Smooth muscle cell (in vitro differentiated cells): ENCODE data around the gene OR2T27. TPM values are rescaled to one million over a fixed set of nuclear protein-coding genes. Genes with fewer than 3 reads are reported as not detected.
"Not testable (repeated sequence)": the region's sequence is repeated elsewhere in the genome, so short reads cannot be mapped to it uniquely, and the experiment has no call there.

ENCODE experiments used
- DNase-seq: peaks from one replicate; lab custom pipeline; 2025; ENCODE audit not compliant: unreplicated experiment; lab: John Stamatoyannopoulos, UW
- H2AFZ ChIP-seq: fragments of 200-600 bp; sonication (generic); 2 replicates; pipeline ENCODE4 v1.6.0; 2016; ENCODE audit warnings: antibody characterized with exemption, low read depth, mild to moderate bottlenecking
- H3F3A ChIP-seq: fragments of 200-600 bp; sonication (generic); 2 replicates; pipeline ENCODE4 v1.6.0; 2017; ENCODE audit warnings: antibody characterized with exemption, low read depth
- H3K27ac ChIP-seq: fragments of 200-600 bp; sonication (generic); 2 replicates; pipeline ENCODE4 v1.5.1; 2016; ENCODE audit warnings: low read depth, mild to moderate bottlenecking
- H3K27me3 ChIP-seq: fragments of 200-600 bp; sonication (generic); 2 replicates; pipeline ENCODE4 v1.6.1; 2016; ENCODE audit warnings: low read depth, mild to moderate bottlenecking
- H3K36me3 ChIP-seq: fragments of 200-600 bp; sonication (generic); 2 replicates; pipeline ENCODE4 v1.5.1; 2016; ENCODE audit warnings: low read depth
- H3K4me1 ChIP-seq: fragments of 200-600 bp; sonication (generic); 2 replicates; pipeline ENCODE4 v1.5.1; 2016; ENCODE audit warnings: low read depth
- H3K4me2 ChIP-seq: fragments of 200-600 bp; sonication (generic); 2 replicates; pipeline ENCODE4 v1.6.0; 2016; ENCODE audit warnings: mild to moderate bottlenecking
- H3K4me3 ChIP-seq: fragments of 200-600 bp; sonication (generic); 2 replicates; pipeline ENCODE4 v1.5.1; 2016; ENCODE audit warnings: mild to moderate bottlenecking
- H3K79me2 ChIP-seq: fragments of 200-600 bp; sonication (generic); 2 replicates; pipeline ENCODE4 v1.6.0; 2016; ENCODE audit warnings: low read depth, mild to moderate bottlenecking
- H3K9ac ChIP-seq: fragments of 200-600 bp; sonication (generic); 2 replicates; pipeline ENCODE4 v1.6.0; 2016; ENCODE audit warnings: low read depth
- H3K9me3 ChIP-seq: fragments of 200-600 bp; sonication (generic); replicated peaks from 2 replicates; pipeline ENCODE4 v1.5.1; 2016; ENCODE audit warnings: low read depth
- H4K20me1 ChIP-seq: fragments of 200-600 bp; sonication (generic); 2 replicates; pipeline ENCODE4 v1.6.0; 2016; ENCODE audit warnings: low read depth
- WGBS: methylation state at CpG from one replicate; pipeline ENCODE4 v1.1.7; 2016; ENCODE audit warnings: low lambda C conversion rate; 5-methylcytosine and 5-hydroxymethylcytosine counted together
- polyA plus RNA-seq: library from polyadenylated mRNA; unstranded; fragments of >200 nt; fragmentation: Nextera tagmentation; extraction: Ambion mirVana; gene quantifications from 2 replicates; pipeline ENCODE4 v1.2.1, GENCODE V29; 2016
- total RNA-seq: library from RNA; depleted of rRNA; stranded (reverse); fragments of >200 nt; gene quantifications from 2 replicates; pipeline ENCODE4 v1.2.3, GENCODE V29; 2014

OR2T27 gene
- total and polyA plus RNA-seq, 2 experiments from 2014 or later, result not detected

- 42% methylated on average over 2 of the region's 3 CpGs for WGBS
- H3K27me3 ChIP-seq, H3K4me2 ChIP-seq, DNase-seq, H4K20me1 ChIP-seq, H3K79me2 ChIP-seq, H3K27ac ChIP-seq, H2AFZ ChIP-seq, H3K36me3 ChIP-seq, H3K4me1 ChIP-seq, H3K9me3 ChIP-seq, H3K4me3 ChIP-seq, H3K9ac ChIP-seq, H3F3A ChIP-seq: not testable (repeated sequence)
Measured at GRCh38 chr1:248645178-248645577, 10.2 kb downstream of the OR2T27 start, which contains the start of gene OR2T35. Gene OR2T35 (minus strand): TSS chr1:248645278. CDS start chr1:248639258, 6,020 bp downstream.

- not testable (repeated sequence) for H3K9ac ChIP-seq, DNase-seq, H3K9me3 ChIP-seq
Measured at GRCh38 chr1:248642971-248643651, 12.2 kb downstream of the OR2T27 start.

GRCh38 chr1:248641583-248641982, 13.7 kb downstream of the OR2T27 start:
- H3K4me2 ChIP-seq, H3K27me3 ChIP-seq, H3K4me1 ChIP-seq, H2AFZ ChIP-seq, H3K4me3 ChIP-seq, DNase-seq, H3F3A ChIP-seq, H3K9me3 ChIP-seq, H4K20me1 ChIP-seq, H3K9ac ChIP-seq, H3K79me2 ChIP-seq, H3K27ac ChIP-seq, H3K36me3 ChIP-seq: not testable (repeated sequence)
- WGBS, result no CpG with 5 or more reads among the region's 5 CpGs

More at GRCh38 chr1:248642971-248643651, 12.2 kb downstream of the OR2T27 start:
- not testable (repeated sequence) for H3F3A ChIP-seq, H4K20me1 ChIP-seq, H3K27ac ChIP-seq, H3K4me2 ChIP-seq, H3K4me1 ChIP-seq, H3K4me3 ChIP-seq, H3K79me2 ChIP-seq, H3K27me3 ChIP-seq, H2AFZ ChIP-seq, H3K36me3 ChIP-seq
- WGBS, result no CpG with 5 or more reads among the region's 4 CpGs

GRCh38 chr1:248640906-248641305, 14.4 kb downstream of the OR2T27 start:
- not testable (repeated sequence) for H4K20me1 ChIP-seq, H3K4me3 ChIP-seq

GRCh38 chr1:248639652-248640051, 15.7 kb downstream of the OR2T27 start:
- H3K79me2 ChIP-seq, H3K4me3 ChIP-seq, H2AFZ ChIP-seq, H3F3A ChIP-seq, DNase-seq, H3K4me1 ChIP-seq, H3K36me3 ChIP-seq, H3K27me3 ChIP-seq, H3K9ac ChIP-seq, H3K4me2 ChIP-seq, H3K9me3 ChIP-seq, H4K20me1 ChIP-seq, H3K27ac ChIP-seq: not testable (repeated sequence)
- no CpG with 5 or more reads among the region's 5 CpGs for WGBS

More at GRCh38 chr1:248640906-248641305, 14.4 kb downstream of the OR2T27 start:
- not testable (repeated sequence) for H2AFZ ChIP-seq, H3K4me1 ChIP-seq, H3K9me3 ChIP-seq, H3K36me3 ChIP-seq, H3K79me2 ChIP-seq, H3K4me2 ChIP-seq, H3K27ac ChIP-seq, H3K9ac ChIP-seq, DNase-seq, H3K27me3 ChIP-seq, H3F3A ChIP-seq
- no CpG with 5 or more reads among the region's 3 CpGs for WGBS

- H3K27ac ChIP-seq, DNase-seq, H2AFZ ChIP-seq, H3K9ac ChIP-seq, H3K4me3 ChIP-seq, H3K4me2 ChIP-seq, H3K9me3 ChIP-seq, H3K36me3 ChIP-seq, H4K20me1 ChIP-seq, H3F3A ChIP-seq, H3K79me2 ChIP-seq, H3K27me3 ChIP-seq, H3K4me1 ChIP-seq: not testable (repeated sequence)
- 52% methylated on average over 4 of the region's 5 CpGs for WGBS
Measured at GRCh38 chr1:248636612-248637011, 18.7 kb downstream of the OR2T27 start.

- H4K20me1 ChIP-seq, H3K4me2 ChIP-seq, H3K79me2 ChIP-seq, H3K27ac ChIP-seq, H3K4me1 ChIP-seq, DNase-seq, H3F3A ChIP-seq, H3K9me3 ChIP-seq, H3K36me3 ChIP-seq, H3K9ac ChIP-seq, H3K4me3 ChIP-seq, H2AFZ ChIP-seq, H3K27me3 ChIP-seq: not testable (repeated sequence)
- WGBS, result no CpG with 5 or more reads among the region's 2 CpGs
Measured at GRCh38 chr1:248634991-248635390, 20.3 kb downstream of the OR2T27 start, which contains the start of gene OR2T11. Gene OR2T11 (minus strand): TSS chr1:248635091. CDS start chr1:248627128, 7,963 bp downstream.
